Lower leg skin (tissue), 4 donors: ENCODE data around the gene FAM53B. TPM values are rescaled to one million over a fixed set of nuclear protein-coding genes. Genes with fewer than 3 reads are reported as not detected.

Experiments
- DNase-seq, 2 donors: peaks; one replicate each; pipeline ENCODE4 v3.0.0-alpha.2; 2019; ENCODE audit warnings: low spot score in 2 of 2
- H3K4me3 ChIP-seq: fragments of 200-600 bp; sonication (generic); 2 replicates; pipeline ENCODE4 v1.5.1; 2017; ENCODE audit warnings: mild to moderate bottlenecking, low read depth; ENCODE audit not compliant: poor library complexity, severe bottlenecking
- POLR2A ChIP-seq, 2 donors: fragments of 450-650 bp; IDR thresholded peaks; one replicate each; pipeline ENCODE4 v1.6.1; 2016 to 2017; ENCODE audit warnings: antibody characterized with exemption in 2 of 2, mild to moderate bottlenecking in 1 of 2, moderate library complexity in 1 of 2
- WGBS, 2 donors: methylation state at CpG; one replicate each; pipeline ENCODE4 v1.1.5; 2018; 5-methylcytosine and 5-hydroxymethylcytosine counted together
- intact Hi-C: fragments of 100-400 bp; cut with DNase I; formaldehyde crosslinking; loops from one replicate; pipeline ENCODE4 v1.15.0; 2023; ENCODE audit warnings: low total_unique reads
- total RNA-seq, 4 donors: library from RNA; depleted of rRNA; stranded (reverse); fragments of >200 nt; gene quantifications; one replicate each; pipeline ENCODE4 v1.1.0, GENCODE V29; 2016
- TF ChIP-seq, protein P1 (sequence below), 3 donors: fragments of 450-650 bp; IDR thresholded peaks; one replicate each; pipeline ENCODE4 v1.5.1; 2016; ENCODE audit warnings: antibody characterized with exemption in 3 of 3, mild to moderate bottlenecking in 3 of 3, moderate library complexity in 2 of 3

Gene FAM53B
- total RNA-seq, 4 donors from 2014 or later = 41.5 to 69.1 (median 58.2) TPM

DNA sequence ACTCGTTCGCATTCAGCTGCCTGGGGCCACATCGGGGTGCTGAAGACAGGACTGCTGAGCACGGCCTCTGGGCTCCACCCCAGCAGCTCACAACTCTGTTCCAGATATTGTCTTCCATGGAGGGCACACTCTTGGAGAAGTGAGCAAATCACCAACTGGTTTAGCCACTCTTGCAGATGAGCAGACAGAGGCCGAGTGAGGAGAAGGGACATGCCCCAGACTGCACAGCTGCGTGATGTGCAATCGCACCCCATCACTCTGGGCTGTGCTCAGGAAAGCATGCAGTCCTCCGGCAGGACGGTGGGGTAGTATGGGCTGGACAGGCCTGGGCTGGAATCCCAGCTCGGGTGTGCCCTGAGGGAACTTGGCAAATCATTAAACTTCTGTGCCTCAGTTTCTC lies 111.6 kb downstream of the FAM53B start:
- no peak for TF ChIP-seq POLR2A (IDR thresholded peaks at IDR 0.05)
- TF ChIP-seq, protein P1, sequence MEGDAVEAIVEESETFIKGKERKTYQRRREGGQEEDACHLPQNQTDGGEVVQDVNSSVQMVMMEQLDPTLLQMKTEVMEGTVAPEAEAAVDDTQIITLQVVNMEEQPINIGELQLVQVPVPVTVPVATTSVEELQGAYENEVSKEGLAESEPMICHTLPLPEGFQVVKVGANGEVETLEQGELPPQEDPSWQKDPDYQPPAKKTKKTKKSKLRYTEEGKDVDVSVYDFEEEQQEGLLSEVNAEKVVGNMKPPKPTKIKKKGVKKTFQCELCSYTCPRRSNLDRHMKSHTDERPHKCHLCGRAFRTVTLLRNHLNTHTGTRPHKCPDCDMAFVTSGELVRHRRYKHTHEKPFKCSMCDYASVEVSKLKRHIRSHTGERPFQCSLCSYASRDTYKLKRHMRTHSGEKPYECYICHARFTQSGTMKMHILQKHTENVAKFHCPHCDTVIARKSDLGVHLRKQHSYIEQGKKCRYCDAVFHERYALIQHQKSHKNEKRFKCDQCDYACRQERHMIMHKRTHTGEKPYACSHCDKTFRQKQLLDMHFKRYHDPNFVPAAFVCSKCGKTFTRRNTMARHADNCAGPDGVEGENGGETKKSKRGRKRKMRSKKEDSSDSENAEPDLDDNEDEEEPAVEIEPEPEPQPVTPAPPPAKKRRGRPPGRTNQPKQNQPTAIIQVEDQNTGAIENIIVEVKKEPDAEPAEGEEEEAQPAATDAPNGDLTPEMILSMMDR (IDR thresholded peaks at IDR 0.05) = no peak
- no peak for DNase-seq
- H3K4me3 ChIP-seq = no peak overlapping the region
- intact Hi-C loops = no loop called here
- WGBS, 2 donors = 47 to 48% methylated on average over 6 to 10 of the region's 10 CpGs

- DNase-seq = no peak
- 39 to 56% methylated on average over 12 to 18 of the region's 19 CpGs for WGBS, 2 donors
- no peak for TF ChIP-seq POLR2A (IDR thresholded peaks at IDR 0.05)
- TF ChIP-seq, protein P1 (IDR thresholded peaks at IDR 0.05) = no peak
- no peak overlapping the region for H3K4me3 ChIP-seq
- intact Hi-C loops = no loop called here
These were observed 112.1 kb downstream of the FAM53B start for GRCh38 chr10:124632064-124632531.

DNA sequence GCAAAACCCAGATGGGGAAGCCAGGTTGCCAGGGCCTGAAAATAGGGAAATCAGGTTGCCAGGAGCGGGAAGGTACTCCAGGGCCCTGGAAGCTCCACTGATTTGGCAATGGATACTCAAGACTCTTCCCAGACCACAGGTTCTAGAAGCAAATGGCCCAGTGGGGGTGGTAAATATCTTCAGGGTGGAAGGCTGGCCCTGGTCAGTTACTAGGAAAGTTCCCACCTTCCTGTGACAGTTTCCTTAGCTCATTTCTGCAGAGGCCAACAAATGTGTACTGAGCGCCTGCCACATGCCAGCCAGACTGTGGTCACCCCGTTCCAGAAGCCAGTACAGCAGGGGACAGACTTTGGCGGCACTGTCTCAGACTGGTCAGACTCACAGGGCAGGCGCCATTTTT lies 113.6 kb downstream of the FAM53B start:
- no peak overlapping the region for H3K4me3 ChIP-seq
- intact Hi-C loops = no loop called here
- DNase-seq = no peak
- TF ChIP-seq, protein P1 (IDR thresholded peaks at IDR 0.05) = no peak
- TF ChIP-seq POLR2A (IDR thresholded peaks at IDR 0.05) = no peak
- 85 to 87% methylated on average over 5 of the region's 5 CpGs for WGBS, 2 donors

DNA sequence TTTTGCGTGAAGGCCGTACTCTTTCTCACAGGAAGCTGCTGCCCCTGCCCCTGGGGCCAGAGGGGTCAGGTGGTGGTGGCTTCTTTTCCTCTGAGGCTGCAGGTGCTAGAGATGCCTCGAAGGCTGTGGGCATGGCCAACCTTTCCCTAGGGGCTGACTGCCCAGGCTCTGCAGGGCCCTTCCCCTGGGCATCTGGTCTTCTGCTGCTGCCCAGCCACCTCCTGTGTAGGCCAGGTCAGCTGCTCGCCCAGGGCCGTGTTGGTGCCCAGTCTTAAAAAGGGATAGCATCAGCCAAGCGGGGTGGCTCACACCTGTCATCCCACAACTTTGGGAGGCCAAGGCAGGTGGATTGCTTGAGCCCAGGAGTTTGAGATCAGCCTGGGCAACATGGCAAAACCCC lies 114.3 kb downstream of the FAM53B start:
- H3K4me3 ChIP-seq = no peak overlapping the region
- WGBS, 2 donors = 56 to 62% methylated on average over 5 to 6 of the region's 6 CpGs
- DNase-seq = no peak
- TF ChIP-seq, protein P1 (IDR thresholded peaks at IDR 0.05) = no peak
- no peak for TF ChIP-seq POLR2A (IDR thresholded peaks at IDR 0.05)
- intact Hi-C loops = loop anchor here (10.0 kb wide), 1 partner anchor 105 kb away; no protein-coding TSS in a partner anchor

GRCh38 chr10:124629415-124629814 lies 114.8 kb downstream of the FAM53B start:
- no peak overlapping the region for H3K4me3 ChIP-seq
- intact Hi-C loops = loop anchor here (10.0 kb wide), 1 partner anchor 105 kb away; no protein-coding TSS in a partner anchor
- 48 to 53% methylated on average over 6 of the region's 6 CpGs for WGBS, 2 donors
- TF ChIP-seq, protein P1 (IDR thresholded peaks at IDR 0.05) = no peak
- TF ChIP-seq POLR2A (IDR thresholded peaks at IDR 0.05) = no peak
- no peak for DNase-seq

DNA sequence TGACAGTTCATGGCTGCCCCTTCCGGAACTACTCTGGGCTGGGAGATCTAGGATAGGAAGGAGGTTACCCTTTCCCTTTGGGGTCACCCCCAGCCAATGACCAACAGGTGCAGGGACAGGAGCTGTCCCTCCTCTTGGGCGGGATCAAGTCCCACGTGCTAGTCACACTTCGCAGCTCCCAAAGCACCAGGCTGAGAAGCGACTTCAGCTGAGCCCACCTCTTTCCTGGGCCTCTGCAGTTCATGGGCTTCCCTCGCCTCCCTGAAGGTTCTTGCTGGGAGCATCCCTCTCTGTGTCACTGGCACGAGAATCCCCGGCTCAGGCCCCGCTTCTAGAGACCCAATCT lies 115.5 kb downstream of the FAM53B start:
- DNase-seq = no peak
- 73 to 88% methylated on average over 9 of the region's 9 CpGs for WGBS, 2 donors
- H3K4me3 ChIP-seq = no peak overlapping the region
- TF ChIP-seq POLR2A (IDR thresholded peaks at IDR 0.05) = no peak
- TF ChIP-seq, protein P1 (IDR thresholded peaks at IDR 0.05) = no peak
- intact Hi-C loops = loop anchor here (10.0 kb wide), 1 partner anchor 106 kb away; no protein-coding TSS in a partner anchor
